OCI-LY7 (cell line): Measurements from ENCODE around the gene CCDC33. TPM values are rescaled to one million over a fixed set of nuclear protein-coding genes. Genes with fewer than 3 reads are reported as not detected.

ENCODE experiments used
- BruUV-seq: library from RNA; stranded (reverse); fragments of 400-500 nt; replicated peaks from 2 replicates; lab custom pipeline; 2021; lab: Mats Ljungman, UMichigan
- CTCF ChIA-PET: fragments of 300-600 bp; sonication (Branson Sonifier 250); formaldehyde crosslinking; loops from one replicate; lab custom pipeline; 2022; ENCODE audit warnings: antibody characterized with exemption; ENCODE audit not compliant: unreplicated experiment; lab: Charles Lee
- POLR2A ChIA-PET: fragments of 300-600 bp; sonication (Branson Sonifier 250); formaldehyde crosslinking; loops from one replicate; lab custom pipeline; 2022; ENCODE audit warnings: antibody characterized with exemption; lab: Charles Lee
- DNase-seq: peaks from one replicate; pipeline ENCODE4 v3.0.0-alpha.2; 2015; ENCODE audit warnings: low spot score
- H2AFZ ChIP-seq: fragments of 200-600 bp; sonication (generic), shearing (Covaris generic); 2 replicates; pipeline ENCODE4 v1.6.1; 2014; ENCODE audit warnings: mild to moderate bottlenecking, antibody characterized with exemption, low read length, moderate library complexity
- H3K27ac ChIP-seq: fragments of 200-600 bp; sonication (generic); 2 replicates; pipeline ENCODE4 v1.5.1; 2014; ENCODE audit warnings: mixed run types, low read depth, mild to moderate bottlenecking, moderate library complexity, low read length, inconsistent platforms; ENCODE audit not compliant: poor library complexity, severe bottlenecking
- H3K36me3 ChIP-seq: fragments of 200-600 bp; sonication (generic); 2 replicates; pipeline ENCODE4 v1.6.1; 2014; ENCODE audit warnings: mild to moderate bottlenecking, antibody characterized with exemption, low read length, moderate library complexity, mixed read lengths; ENCODE audit not compliant: insufficient read depth
- H3K4me1 ChIP-seq: fragments of 200-600 bp; sonication (generic); 2 replicates; pipeline ENCODE4 v1.5.1; 2014; ENCODE audit warnings: mild to moderate bottlenecking, low read length; ENCODE audit not compliant: insufficient read depth, poor library complexity, severe bottlenecking
- H3K4me2 ChIP-seq: fragments of 200-600 bp; sonication (generic); 2 replicates; pipeline ENCODE4 v1.6.1; 2014; ENCODE audit warnings: mild to moderate bottlenecking, low read length
- H3K4me3 ChIP-seq: fragments of 200-600 bp; sonication (generic); 2 replicates; pipeline ENCODE4 v1.5.1; 2014; ENCODE audit warnings: mild to moderate bottlenecking, low read depth, low read length; ENCODE audit not compliant: poor library complexity, severe bottlenecking
- H3K79me2 ChIP-seq: fragments of 200-600 bp; sonication (generic); 2 replicates; pipeline ENCODE4 v1.6.1; 2016; ENCODE audit warnings: low read depth, mild to moderate bottlenecking, low read length, moderate library complexity, mixed read lengths; ENCODE audit not compliant: insufficient read depth
- H3K9me2 ChIP-seq: fragments of 200-600 bp; sonication (generic); 2 replicates; pipeline ENCODE4 v1.6.1; 2016; ENCODE audit warnings: mild to moderate bottlenecking, low read length, mixed read lengths; ENCODE audit not compliant: insufficient read depth
- H3K9me3 ChIP-seq: fragments of 200-600 bp; sonication (generic); 2 replicates; pipeline ENCODE4 v1.6.1; 2014; ENCODE audit warnings: mild to moderate bottlenecking, mixed run types, low read length, mixed read lengths
- H4K20me1 ChIP-seq: fragments of 200-600 bp; sonication (generic); 2 replicates; pipeline ENCODE4 v1.6.1; 2014; ENCODE audit warnings: mild to moderate bottlenecking, antibody characterized with exemption, low read length, moderate library complexity, mixed read lengths; ENCODE audit not compliant: insufficient read depth
- EZH2phosphoT487 ChIP-seq: fragments of 200-600 bp; sonication (generic); IDR thresholded peaks from 2 replicates; pipeline ENCODE4 v1.6.1; 2018; ENCODE audit warnings: low read depth, borderline replicate concordance, mild to moderate bottlenecking, mixed run types, antibody characterized with exemption, low read length, moderate library complexity, mixed read lengths
- intact Hi-C: fragments of 100-400 bp; cut with micrococcal nuclease; formaldehyde crosslinking; loops from one replicate; pipeline ENCODE4 v1.10.0; 2022; ENCODE audit not compliant: unreplicated experiment
- total RNA-seq, 2 experiments: library from RNA; depleted of rRNA in 1 of 2; stranded (reverse); fragments of >200 nt in 1 of 2; shearing (Covaris generic) in 1 of 2; gene quantifications; 2 replicates each; pipeline ENCODE4 v1.2.3, GENCODE V29; 2014 to 2022
- TF ChIP-seq, protein P1 (sequence below): fragments of 200-600 bp; sonication (generic); conservative IDR thresholded peaks from 2 replicates; pipeline ENCODE4 v1.5.1; 2014; ENCODE audit warnings: mild to moderate bottlenecking, antibody characterized with exemption, low read length, moderate library complexity, mixed read lengths

The CCDC33 gene
- total RNA-seq, 2 experiments from 2014 or later = not detected

DNA sequence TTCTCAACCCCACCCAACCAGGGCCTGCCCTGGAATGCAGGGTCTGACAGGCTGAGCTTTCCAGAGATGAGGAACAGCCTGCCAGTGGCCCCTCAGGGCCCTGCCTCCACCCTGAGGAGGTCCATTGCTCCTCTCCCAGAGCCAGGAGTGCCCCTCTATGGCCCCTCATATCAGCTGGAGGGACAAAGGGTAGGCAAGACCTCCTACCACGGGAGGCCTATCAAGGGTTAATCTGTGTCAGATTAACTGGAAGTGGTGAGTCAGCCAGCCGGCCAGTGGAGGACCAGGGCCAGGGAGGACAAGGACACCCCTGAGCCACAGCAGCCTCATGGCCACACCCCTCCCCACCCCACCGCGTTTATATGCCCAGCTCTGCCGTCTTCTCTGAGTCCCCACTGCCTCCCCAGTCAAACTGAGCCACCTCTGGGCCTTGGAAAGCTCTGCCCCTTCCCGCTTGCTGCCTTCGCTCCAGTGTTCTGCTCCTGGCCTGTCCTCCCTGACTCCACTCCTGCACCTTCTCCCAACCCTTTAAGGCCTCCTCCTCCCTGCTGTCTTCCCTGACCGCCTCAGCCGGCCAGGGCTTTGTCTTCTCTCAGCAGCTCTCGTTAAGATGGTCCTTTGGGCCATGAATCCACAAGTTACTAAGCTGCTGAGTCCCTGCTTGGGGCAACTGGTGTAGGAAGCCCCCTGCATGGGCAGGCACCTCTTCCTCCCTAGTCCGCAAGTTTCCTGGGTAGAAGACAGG, 6.5 kb downstream of the CCDC33 start:
- Histone ChIP-seq H3K4me3 (no peak overlapping the region), H2AFZ (no peak overlapping the region), H3K4me2 (no peak overlapping the region), H3K4me1 (no peaks in the 10 kb centered on the region), H3K27ac (no peak overlapping the region), H3K9me2 (no peaks in the 10 kb centered on the region), H3K36me3 (no peaks in the 10 kb centered on the region), H3K9me3 (no peaks in the 10 kb centered on the region), H4K20me1 (no peaks in the 10 kb centered on the region), H3K79me2 (no peaks in the 10 kb centered on the region)
- POLR2A ChIA-PET = no interaction called here
- DNase-seq = no peak
- CTCF ChIA-PET = no interaction called here
- no TSS peak for BruUV-seq
- intact Hi-C loops = no loop called here
- TF ChIP-seq, protein P1, sequence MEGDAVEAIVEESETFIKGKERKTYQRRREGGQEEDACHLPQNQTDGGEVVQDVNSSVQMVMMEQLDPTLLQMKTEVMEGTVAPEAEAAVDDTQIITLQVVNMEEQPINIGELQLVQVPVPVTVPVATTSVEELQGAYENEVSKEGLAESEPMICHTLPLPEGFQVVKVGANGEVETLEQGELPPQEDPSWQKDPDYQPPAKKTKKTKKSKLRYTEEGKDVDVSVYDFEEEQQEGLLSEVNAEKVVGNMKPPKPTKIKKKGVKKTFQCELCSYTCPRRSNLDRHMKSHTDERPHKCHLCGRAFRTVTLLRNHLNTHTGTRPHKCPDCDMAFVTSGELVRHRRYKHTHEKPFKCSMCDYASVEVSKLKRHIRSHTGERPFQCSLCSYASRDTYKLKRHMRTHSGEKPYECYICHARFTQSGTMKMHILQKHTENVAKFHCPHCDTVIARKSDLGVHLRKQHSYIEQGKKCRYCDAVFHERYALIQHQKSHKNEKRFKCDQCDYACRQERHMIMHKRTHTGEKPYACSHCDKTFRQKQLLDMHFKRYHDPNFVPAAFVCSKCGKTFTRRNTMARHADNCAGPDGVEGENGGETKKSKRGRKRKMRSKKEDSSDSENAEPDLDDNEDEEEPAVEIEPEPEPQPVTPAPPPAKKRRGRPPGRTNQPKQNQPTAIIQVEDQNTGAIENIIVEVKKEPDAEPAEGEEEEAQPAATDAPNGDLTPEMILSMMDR = no peak
- no peak for TF ChIP-seq EZH2phosphoT487

DNA sequence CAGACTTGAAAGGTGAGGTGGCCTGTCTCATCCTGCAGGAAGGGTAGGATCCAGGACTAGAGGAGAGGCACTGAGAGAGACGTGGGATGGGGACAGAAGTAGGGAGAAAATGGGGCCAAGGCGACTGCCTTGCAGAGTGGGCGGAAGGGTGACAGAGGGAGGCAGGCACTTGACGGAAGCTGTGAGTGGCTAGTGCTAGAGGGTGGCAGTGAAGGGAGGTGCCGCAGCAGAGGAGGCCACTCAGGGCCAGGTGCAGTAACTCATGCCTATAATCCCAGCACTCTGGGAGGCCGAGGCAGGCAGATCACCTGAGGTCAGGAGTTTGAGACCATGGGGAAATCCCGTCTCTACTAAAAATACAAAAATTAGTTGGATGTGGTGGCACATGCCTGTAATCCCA, 7.3 kb downstream of the CCDC33 start:
- H3K4me1 ChIP-seq = no peaks in the 10 kb centered on the region
- ChIA-PET POLR2A (no interaction called here), CTCF (no interaction called here)
- no peaks in the 10 kb centered on the region for H4K20me1 ChIP-seq
- H3K4me3 ChIP-seq = no peak overlapping the region
- no peak overlapping the region for H2AFZ ChIP-seq
- no peak for DNase-seq
- H3K79me2 ChIP-seq = no peaks in the 10 kb centered on the region
- H3K9me3 ChIP-seq = no peaks in the 10 kb centered on the region
- BruUV-seq = no TSS peak
- H3K36me3 ChIP-seq = no peaks in the 10 kb centered on the region
- TF ChIP-seq, protein P1 = no peak
- TF ChIP-seq EZH2phosphoT487 = no peak
- H3K4me2 ChIP-seq = no peak overlapping the region
- H3K9me2 ChIP-seq = no peaks in the 10 kb centered on the region
- H3K27ac ChIP-seq = no peak overlapping the region
- intact Hi-C loops = no loop called here

DNA sequence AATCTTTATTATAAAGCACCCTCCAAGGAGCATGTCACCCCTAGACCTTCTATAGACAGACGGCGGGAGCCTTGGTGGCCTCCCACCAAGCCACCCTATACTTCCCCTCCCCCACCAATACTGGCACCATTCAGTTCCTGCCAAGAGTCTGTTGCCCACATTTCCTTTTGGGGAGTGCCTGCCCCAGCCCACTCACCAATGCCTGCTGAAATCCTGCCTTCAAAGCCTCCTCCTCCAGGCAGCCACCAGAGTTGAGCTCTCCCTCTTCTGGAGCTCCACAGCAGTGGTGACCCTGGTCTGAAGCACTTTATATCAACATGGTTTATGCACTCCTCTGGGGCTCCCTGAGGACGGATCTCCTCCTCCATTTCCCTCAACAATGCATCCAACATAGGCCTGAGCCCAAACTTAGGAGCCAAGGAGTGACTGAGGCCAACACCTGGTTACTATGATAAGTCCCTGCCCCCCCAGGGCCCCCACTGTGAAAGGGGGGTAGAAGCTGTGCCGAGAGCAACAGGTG, 8.8 kb downstream of the CCDC33 start:
- CTCF ChIA-PET = no interaction called here
- no TSS peak for BruUV-seq

More for the DNA sequence above, 8.8 kb downstream of the CCDC33 start:
- Histone ChIP-seq H3K9me3 (no peaks in the 10 kb centered on the region), H3K4me1 (no peaks in the 10 kb centered on the region), H3K4me3 (no peak overlapping the region), H3K4me2 (no peak overlapping the region), H3K36me3 (no peaks in the 10 kb centered on the region), H4K20me1 (no peaks in the 10 kb centered on the region), H2AFZ (no peak overlapping the region), H3K79me2 (no peaks in the 10 kb centered on the region), H3K27ac (no peak overlapping the region), H3K9me2 (no peaks in the 10 kb centered on the region)
- TF ChIP-seq EZH2phosphoT487 = no peak
- TF ChIP-seq, protein P1 = no peak
- no peak for DNase-seq
- intact Hi-C loops = no loop called here
- POLR2A ChIA-PET = no interaction called here
